Erythroblast (primary cell): ENCODE data around the gene NRF1.

ENCODE experiments used
- GATA1 ChIP-seq: IDR thresholded peaks from 2 replicates; pipeline ENCODE4 v1.6.1; 2011; ENCODE audit warnings: low read depth, mild to moderate bottlenecking, control low read depth, low read length, moderate library complexity
- POLR2A ChIP-seq: IDR thresholded peaks from 2 replicates; pipeline ENCODE4 v1.6.1; 2011; ENCODE audit warnings: mild to moderate bottlenecking, low read length

- TF ChIP-seq POLR2A (no peak), GATA1 (no peak)
Observed at GRCh38 chr7:129780974-129781927, 169.7 kb downstream of the NRF1 start.
